HG02571 (cell line): ENCODE data around the gene ITGA8.

Experiments
- ATAC-seq: cut with Tn5 transposase; IDR thresholded peaks from one replicate; pipeline ENCODE4 v1.9.1; 2021; ENCODE audit warnings: mild to moderate bottlenecking, moderate library complexity; ENCODE audit not compliant: unreplicated experiment

ITGA8 gene

DNA sequence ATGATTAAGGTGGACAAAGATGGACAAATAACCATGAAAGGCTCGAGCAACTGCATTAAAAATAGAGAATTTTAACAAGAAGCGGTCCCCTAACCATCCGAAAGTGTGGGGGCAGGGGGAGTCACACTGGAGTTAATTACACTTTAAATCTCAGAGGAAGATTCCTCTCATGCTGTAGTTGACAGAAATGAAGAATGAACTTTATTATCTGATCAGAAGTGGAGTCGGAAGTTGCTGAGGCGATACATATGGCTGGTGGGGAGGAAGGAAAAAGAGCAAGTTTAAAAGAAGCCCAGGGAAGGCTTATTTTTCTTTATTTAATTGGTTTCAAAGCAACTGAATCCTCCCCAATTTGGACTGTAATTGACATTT is 246.3 kb downstream of the ITGA8 start:
- ATAC-seq = no peak

DNA sequence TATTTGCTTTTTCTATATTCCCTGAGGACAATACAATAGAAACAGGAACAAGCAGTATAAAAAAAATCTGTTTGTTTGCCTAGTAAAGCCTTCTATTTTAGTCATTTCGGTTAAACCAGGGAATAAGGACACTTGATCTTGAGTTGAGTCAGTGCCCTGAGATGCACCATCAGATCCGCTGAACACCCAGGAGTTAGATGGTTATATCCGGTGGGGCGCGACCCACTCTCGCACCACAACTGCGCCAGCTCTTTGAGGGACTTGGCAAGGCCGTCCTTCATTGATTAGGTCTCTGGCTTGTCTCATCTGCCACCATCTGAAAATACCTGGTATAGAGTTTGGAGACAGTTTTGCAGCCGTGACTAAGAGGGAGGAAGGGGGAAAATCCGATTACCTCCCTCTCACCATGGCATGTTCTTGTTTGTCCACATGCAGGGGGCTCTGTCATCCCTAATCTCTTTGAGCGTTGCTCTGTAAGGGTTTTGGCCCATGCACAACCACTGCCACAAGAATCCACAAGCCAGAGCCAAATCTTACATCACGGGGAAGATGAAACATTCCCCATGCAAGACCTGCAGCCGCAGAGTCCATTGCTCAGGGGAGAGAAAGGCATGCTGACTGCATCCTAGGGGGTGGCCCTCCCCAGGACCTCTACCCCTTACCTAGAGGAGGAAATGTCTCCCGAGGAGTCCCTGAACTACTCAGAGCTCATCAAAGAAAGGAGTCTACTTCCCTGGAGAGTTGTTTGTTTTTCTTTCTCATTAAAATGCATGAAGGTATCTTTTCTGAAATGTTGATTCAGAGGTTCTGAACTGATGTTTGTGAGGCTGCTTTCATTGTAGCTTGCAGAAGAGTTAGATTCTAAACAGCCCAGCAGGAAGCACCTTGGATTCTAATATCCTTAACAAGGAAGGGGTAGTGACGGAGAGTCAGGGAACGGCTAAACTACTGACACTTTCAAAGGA is 247.0 kb downstream of the ITGA8 start:
- ATAC-seq = no peak

DNA sequence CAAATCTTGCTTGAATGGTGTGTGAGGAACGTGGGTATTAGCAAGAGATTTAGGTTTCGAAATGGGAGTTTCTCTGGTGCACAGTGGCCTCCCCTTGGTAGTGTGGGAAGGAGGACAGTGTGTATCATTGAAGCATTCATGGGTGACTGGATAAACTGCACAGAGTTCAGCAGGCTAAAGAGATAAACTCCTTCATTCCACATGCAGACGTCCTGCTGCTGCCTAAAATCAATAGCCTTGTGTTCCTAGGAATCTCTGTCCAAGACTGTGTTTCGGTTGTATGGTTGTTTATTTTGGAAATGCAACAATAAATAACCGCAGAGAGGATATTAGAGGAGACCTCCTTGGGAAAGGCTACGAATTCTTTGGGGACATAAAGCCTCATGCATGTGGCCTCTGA is 247.7 kb downstream of the ITGA8 start:
- no peak for ATAC-seq

DNA sequence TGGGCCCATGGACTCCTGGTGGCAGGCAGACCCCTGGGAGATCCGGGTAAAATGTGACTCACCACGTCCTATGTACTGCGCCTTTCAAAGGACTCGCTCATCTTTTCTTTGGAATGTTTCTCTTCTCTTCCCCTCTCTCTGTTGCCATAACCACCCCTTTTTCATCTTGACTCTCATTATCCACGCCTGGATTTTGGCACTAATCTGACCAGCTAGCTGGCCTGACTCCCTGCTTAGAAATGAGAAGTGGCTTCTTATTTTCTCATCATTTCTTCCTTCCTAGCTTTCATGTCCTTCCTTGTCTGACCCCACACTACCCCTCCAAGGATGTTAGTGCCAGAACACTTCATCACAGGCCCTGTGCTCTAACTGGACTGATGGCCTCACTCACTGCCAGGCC is 250.6 kb downstream of the ITGA8 start:
- no peak for ATAC-seq

DNA sequence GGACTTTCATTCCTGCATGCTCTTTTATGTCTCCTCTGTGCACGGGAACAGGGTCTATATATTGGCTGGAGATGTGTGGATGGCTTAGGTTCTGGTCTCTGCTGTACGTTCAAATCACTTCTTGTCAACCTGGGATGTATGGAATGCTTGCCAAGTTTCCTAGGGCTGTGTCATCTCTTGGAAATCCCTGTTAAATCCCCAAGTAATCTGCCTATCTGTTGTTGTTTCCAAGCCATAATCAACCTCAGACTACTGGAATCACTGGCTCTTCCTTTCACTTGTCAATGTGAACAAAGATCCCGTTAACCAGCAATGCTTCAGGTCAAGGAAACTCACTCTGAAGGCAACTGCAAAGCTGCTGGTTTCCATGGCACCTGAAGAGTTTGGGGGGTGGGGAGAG is 255.3 kb downstream of the ITGA8 start:
- ATAC-seq = no peak
